Embryonic facial prominence (tissue), 1 donor: Measurements from ENCODE around the gene RPL3.
A peak's percentile ranks its signal among the peaks of the same experiment; 100 is the strongest.
"Not testable (repeated sequence)": the region's sequence is repeated elsewhere in the genome, so short reads cannot be mapped to it uniquely, and the experiment has no call there.

Source experiments
- DNase-seq: peaks from one replicate; pipeline ENCODE4 v3.0.0-alpha.2; 2016; ENCODE audit errors: extremely low spot score

Gene RPL3

DNA sequence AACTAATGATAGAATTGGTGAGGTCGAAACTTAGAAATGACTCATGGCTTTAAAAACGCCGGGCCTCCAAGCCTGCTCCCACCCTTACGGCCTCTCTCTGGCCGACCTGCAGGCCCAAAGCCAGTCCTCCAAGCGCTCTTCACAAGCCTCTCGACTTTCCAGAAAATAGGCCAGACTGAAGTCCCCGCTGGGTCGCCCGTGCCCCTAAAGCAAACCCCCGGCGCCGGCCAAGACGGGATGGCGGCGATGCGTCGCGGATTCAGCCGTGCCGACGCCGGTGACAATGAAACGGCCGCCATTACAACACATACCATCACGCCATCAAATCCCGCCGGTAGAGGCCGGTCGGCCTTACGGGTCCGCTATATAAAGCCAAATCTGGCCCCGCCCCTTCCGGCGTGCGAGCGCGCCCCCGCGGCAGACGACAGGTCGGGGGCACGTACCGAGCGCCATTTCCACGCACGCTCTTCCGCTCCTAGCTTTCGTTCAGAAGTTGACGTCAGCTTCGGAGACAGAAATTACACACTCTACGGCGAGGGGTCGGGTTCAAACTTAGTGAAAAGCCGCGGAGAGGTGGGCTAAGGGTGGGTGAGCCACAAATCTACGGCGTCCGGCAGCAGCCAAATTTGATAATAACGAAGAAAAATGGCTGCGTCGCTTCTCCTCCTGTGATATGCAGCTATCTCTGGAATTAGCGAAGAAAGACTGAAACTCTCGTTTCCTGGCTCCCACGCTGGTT lies at the start of gene RPL3:
Gene RPL3 (minus strand): TSS at position 340 of the 739 bp plus-strand sequence. CDS start 26 bp downstream, at position 314.
- DNase-seq = peak; percentile 99

DNA sequence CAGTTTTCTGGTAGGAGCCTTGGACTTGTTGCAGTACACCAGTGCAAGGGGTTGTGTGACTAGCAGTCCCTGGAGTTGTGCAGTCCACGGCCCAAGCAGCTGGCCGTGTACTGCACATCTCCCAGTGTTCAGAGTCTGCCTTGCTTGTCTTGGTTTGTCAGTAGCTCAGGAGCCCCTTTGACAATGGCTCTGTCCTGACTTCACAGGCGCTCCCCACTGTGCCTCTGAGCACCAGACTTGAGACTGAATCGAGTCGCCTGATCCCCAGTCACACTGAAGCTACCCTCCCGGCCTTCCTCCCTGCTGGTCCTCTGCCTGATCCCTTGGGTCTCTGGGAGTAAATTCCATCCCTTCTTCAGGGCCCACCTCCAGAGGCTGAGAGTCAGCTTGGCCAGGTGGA lies 49.8 kb upstream of the RPL3 start:
- no peak for DNase-seq

DNA sequence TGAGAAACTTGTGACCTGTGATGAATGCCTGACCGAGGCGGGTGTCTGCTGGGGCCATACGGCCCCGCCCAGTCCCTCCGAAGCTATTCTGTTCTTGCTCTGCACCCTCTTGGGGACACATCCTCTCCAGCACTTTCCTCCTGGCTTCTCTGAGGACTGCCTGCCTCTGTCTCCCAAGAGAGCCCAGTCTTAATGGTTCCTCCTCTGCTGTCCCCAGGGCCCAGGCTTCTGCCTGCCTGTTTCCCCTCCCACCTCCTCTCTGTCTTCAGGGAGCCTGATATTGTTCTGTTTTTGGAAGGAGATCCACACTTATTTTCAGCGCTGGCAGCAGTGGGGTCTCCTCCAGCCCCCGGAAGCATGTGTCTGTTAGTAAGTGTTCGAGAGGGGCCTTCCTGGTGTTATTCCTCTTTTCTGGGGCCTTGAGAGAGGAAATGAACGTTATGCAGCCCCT lies 49.1 kb upstream of the RPL3 start:
- no peak for DNase-seq

DNA sequence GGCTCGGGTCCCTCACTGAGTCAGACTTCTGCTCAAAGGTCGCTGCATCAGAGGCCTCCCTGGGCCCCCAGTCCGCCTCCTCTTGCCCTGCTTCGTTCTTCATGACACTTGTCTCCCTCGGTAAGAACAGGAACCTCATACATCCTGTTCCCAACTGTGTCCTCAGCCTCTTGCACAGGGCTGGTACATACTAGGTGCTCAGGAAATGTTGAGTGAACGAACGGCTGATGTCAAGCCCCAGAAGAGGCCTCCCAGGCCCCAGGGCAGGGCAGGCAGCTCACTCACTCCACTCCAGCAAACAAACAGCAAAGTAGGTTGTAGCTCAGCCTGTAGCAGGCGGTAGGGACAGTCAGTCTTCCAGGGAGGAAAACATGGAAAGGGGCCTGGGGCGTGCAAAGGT lies 47.6 kb upstream of the RPL3 start:
- DNase-seq = no peak

DNA sequence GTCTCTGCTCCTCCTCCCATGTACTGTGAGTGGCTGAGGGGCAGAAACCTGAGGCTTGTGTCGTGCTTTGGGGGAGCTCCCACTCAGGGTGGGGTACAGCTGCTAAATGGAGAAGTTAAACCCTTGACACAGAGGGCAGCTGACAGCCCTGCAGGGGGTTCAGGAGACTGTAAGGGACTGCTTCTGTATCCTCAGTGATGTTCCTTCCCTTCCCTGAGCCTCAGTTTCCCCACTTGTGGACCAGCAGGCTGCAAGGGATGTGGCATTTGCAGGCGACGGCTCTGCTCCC lies 46.0 kb upstream of the RPL3 start:
- no peak for DNase-seq

DNA sequence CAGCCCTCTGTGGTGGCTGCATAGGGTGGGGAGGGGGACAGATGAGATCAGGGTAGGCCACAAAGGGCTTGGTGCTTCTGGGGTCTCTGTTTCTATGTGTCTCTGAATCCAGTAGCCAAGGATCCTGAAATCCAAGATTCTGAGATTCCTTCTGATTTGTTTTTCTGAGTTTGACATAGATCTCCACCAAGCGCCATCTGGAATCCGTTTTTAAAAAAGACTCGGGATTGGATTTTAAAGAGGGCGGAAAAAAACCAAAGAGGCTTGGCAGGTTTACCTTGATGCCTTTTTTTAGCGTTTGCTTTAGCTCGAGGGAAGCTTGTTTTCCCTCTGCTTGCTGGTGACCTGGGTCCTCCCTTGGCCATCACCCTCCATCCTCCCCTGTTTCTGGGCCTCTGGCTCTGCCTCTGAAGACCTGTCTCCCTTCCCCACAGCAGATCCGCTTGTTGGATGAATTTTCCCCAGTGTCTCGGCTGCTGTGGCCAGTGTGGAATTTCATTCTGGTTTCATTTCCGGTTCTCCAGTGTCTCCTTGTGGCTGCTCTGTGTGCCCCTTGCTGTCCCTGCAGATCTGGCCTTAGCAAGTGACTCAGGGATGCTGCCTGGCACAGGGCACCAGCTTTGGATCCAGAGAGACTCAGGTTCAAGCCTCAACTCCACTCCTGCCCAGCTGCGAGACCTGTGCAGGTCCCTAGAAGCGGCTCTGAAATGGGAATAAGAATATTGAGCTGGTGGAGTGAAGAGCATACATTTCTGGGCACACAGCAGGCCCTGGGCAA lies 45.5 kb upstream of the RPL3 start:
- no peak for DNase-seq

DNA sequence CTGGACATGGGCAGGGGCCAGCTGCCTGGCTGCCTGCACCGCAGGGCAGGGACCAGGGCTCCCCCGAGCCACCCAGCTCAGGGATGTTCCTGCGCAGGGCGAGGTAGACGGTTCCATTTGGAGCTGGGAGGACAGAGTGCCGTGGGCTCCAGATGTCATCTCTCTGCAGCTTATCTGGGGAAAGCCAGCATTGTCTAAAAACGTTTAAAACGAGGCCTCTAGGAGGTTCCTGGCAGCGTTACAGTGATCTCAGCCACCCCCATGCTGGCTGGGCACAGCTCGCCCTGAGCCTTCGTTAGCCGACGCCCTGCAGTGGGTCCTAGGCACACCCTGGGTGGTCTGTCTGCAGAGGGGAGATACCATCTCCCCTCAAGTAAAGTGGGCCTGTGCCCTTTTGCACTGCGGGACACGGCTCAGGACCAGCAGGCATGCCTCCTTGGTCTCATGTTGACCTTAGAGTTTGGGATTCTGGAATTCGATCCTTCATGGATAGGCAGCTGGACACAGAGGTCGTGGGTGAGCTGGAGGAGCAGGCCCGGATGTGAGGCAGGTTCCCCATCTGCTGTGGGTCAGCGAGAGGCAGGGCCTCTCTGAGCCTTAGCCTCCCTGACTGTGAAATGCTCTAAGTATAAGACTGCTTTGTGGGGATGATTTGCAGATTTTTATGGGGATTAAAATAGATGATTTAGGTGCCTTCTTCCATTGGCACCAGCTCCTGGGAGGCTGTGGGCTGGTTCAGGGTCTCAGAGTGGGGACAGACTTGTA lies 44.5 kb upstream of the RPL3 start:
- DNase-seq = no peak

DNA sequence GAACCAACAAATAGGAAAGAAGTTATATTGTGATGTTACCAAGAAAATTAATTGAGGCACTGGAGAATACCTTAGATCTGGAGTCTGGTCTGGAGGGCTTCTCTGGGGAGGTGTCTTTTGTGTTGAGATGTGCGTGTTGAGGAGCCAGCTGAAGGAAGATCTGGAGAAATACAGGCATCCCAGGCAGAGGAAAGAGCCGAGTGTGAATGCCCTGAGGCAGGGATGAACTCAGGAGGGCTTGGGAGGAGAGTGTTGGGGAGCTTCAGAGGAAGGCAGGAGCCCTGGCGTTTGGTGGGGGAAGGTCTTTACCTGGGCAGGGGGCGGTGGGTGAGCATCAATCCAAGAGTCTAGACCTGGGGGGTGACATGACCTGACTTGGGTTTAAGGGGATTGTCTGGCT lies 43.5 kb upstream of the RPL3 start:
- no peak for DNase-seq

DNA sequence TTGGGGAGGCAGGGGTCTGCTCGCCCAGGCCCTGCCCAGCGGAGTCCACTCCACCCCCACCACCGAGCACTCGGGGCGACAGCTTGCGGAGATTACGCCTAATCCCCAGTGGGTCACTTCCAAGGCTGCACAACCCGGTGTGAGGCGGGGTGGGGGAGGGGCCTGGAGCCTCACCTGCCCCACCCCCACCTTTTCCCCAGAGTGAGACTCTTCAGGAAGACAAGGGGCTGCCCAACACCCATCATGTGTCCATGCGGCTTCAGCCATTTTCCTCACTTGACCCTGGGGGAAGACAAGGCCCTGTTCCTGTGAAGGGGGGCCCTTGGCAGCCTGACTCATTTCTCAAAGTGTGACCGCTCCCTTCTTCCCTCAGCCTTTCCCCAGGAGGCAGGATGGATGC lies 42.8 kb upstream of the RPL3 start:
- DNase-seq = no peak

DNA sequence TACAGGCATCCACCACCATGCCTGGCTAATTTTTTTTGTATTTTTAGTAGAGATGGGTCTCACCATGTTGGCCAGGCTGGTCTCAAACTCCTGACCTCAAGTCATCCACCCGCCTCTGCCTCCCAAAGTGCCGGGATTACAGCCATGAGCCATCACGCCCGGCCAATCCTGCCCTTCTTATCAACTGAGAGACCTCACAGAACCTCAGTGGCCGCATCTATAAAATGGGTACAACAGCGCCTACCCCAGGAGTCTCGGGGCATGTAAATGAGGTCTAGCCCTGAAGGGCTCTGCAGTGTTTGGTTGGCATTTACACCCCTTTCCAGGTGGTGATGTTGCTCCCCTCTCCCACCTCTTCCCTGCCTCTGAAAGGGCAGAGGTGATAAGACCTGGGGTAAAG lies 42.1 kb upstream of the RPL3 start:
- DNase-seq = no peak

DNA sequence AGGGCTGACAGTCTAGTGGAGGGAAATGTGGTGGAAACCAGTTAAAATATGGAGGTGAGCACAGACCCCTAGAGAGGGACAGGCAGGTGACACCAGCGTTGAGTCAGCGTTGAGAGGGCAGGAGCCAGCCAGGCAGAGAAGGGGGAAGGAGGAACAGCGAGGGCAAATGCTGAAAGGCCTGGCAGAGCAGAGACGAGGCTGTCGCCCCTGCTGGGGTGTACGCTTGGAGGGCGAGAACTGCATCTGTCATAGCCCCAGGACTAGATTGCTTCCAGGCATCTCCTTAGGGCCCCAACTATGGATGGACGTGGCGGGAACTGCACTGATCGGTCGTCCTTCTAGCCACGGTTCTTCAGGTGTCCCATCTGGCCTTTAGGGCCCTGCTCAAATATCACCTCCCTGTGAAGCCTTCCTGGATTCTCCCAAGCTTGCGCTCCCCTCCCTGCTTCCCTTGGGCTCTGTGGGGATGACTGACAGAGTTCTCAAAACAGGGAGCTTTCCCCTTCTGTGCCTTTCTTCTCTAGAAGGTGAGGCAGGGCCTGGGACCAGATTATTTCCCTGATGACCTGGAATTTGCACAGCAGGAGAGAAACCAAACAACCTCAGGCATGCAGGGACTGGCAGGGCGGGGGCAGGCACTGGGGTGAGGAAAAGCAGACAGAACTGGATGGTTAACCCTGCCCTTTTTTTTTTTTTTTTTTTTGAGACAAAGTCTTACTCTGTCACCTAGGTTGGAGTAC lies 41.4 kb upstream of the RPL3 start:
- DNase-seq = no peak

DNA sequence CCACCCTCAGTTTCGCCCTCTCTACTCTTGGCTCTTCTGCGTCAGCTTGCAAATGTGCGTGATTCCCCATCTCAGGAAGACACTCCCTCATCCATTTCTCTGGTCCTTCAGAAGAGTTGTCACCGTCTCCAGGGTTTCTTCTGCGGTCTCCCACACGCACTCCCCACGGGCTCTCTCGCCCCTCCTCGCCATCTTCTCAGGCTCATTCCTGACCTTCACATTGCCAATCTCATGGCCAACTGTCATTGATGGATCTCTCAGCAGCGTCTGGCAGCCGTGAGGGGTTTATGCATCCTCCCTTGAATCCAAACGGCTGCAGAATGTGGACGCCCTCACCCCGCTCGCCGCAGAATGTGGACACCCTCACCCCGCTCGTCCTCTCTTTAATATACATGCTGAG lies 40.8 kb upstream of the RPL3 start:
- no peak for DNase-seq

DNA sequence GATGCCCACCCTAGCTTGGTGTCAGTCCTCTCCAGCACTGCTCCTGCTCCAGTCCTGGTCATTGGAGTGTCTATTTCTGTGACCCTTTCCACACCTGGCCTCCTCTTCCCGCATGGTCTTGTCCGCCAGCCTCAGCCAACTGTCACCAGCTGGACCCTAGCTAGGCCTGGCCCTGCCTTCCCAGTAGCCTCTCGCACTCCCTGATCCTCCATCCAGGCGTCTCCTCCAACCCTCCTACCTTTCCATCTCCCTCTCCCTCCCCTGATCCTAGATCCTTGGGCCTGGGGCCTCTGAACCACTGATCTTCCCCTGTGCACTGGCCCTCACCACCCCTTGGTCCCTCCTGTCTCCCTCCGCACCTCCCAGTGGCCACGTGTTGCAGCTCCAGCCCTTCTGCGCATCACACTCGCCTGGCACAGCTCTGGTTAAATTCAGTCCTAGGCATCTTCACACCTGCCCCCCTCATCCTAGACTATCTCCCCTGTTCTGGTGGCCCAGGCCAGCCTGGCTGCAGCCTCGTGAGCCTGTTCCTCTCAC lies 40.3 kb upstream of the RPL3 start:
- DNase-seq = no peak

DNA sequence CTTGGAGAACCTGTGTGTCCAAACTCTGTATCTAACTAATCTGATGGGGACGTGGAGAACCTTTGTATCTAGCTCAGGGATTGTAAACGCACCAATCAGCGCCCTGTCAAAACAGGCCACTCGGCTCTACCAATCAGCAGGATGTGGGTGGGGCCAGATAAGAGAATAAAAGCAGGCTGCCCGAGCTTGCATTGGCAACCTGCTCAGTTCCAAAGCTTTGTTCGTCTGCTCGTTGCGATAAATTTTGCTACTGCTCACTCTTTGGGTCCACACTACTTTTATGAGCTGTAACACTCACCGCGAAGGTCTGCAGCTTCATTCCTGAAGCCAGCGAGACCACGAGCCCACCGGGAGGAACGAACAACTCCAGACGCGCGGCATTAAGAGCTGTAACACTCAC lies 38.8 kb upstream of the RPL3 start:
- not testable (repeated sequence) for DNase-seq

DNA sequence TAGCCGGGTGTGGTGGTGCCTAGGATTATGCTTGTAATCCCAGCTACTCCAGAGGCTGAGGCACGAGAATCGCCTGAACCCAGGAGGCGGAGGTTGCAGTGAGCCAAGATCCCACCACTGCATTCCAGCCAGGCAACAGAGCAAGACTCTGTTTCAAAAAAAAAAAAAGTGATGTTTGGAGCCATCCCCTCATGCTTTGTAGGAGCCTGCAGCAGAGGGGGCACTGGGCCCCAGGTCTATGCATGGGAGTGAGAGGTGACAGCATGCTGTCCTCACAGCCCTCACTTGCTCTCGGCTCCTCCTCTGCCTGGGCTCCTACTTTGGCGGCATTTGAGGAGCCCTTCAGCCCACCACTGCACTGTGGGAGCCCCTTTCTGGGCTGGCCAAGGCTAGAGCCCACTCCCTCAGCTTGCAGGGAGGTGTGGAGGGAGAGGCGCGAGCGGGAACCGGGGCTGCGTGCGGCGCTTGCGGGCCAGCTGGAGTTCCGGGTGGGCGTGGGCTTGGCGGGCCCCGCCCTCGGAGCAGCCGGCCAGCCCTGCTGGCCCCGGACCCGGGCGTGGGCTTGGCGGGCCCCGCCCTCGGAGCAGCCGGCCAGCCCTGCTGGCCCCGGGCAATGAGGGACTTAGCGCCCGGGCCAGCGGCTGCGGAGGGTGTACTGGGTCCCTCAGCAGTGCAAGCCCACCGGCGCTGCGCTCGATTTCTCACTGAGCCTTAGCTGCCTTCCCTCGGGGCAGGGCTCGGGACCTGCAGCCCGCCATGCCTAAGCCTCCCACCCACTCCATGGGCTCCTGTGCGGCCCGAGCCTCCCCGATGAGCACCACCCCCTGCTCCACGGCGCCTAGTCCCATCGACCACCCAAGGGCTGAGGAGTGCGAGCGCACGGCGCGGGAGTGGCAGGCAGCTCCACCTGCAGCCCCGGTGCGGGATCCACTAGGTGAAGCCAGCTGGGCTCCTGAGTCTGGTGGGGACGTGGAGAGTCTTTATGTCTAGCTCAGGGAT lies 38.0 kb upstream of the RPL3 start:
- DNase-seq = not testable (repeated sequence)

DNA sequence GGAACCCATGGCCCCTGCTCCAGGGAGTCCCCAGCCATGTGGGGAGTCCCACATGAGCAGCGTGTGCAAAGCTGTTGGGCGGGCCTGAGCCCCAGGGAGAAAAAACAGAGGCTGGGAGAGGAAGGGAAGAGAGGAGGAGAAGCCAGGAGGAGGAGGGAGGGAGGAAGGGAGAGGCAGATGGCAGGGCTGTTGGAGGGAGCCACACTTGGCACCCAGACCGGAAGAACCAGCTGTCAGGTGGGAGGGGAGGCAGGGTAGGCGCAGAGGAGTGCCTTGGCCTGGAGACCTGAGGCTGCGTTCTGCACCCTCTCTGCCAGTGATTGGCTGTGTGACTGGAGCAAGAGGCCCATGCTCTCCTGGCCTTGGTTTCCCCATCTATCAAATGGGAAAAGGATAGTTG lies 37.0 kb upstream of the RPL3 start:
- no peak for DNase-seq

DNA sequence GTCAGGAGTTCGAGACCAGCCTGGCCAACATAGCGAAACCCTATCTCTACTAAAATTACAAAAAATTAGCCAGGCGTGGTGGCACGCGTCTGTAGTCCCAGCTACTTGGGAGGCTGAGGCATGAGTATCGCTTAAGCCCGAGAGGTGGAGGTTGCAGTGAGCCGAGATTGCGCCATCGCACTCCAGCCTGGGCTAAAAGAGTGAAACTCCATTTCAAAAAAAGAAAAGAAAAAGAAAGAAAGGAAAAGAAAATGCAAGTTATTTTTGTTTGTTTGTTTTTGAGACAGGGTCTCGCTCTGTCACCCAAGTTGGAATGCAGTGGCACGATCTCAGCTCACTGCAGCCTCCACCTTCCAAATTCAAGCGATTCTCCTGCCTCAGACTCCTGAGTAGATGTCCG lies 36.4 kb upstream of the RPL3 start:
- not testable (repeated sequence) for DNase-seq

DNA sequence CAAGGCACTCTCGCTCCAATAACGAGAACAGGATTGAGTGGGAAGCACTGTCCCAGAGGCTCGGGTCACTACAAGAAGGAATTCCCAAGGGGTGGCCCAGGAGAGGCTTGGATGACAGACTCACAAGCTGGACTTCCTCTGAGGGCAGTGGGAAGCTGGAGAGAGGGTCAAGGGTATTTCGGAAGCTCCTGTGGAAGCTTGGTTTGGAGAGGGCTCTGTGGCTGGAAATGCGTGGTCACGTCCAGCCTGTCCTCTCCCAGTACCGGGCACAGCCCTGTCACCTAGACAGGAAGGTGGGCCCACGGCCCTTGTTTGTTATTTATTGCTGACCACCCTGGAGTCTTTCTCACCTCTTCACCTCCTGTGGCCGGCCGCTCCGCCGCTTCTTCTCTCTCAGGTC lies 35.7 kb upstream of the RPL3 start:
- no peak for DNase-seq

DNA sequence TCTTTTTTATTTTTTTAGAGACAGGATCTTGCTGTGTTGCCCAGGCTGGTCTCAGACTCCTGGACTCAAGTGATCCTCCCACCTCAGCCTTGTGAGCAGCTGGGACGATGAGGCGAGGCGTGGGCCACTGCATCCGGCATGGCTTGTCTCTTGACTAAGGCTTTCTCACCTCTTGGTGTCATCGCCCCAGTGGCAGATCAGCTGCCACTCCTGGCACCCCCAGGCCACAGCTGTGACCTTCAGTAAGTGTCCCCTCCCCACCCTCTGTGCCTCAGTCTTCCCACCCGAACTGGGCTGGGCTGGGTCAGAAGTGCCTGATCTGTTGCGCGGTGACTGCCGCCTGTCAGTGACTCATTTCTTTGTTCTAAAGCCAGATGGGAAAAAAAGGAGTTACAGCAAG lies 33.9 kb upstream of the RPL3 start:
- no peak for DNase-seq

DNA sequence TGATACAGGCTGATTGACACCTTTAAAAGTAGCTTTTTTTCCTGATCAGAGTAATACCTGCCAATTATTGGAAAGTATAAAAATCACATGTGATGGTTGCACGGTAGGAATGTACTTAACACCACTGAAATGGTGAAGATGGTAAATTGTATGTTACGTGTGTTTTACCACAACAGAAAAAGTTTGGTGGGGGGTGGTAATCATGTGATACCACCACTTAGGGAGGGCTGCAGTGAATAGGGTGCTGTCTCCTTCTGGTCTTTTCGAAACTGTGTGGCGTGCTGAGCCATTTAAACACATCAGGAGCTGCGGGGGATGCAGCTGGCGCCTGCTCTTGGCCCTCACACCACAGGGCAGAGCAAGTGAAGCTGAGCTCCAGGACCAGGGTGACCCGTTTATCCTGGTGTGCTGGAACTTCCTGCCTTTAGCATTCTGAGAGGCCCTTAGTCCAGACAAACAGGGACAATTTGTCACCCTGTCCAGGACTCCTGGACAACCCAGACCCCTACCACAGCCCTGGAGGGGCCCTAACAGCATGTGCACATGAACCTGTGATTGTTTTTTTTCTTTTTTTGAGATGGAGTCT lies 33.0 kb upstream of the RPL3 start:
- no peak for DNase-seq
